Astrocyte of the cerebellum (primary cell): Measurements from ENCODE around the gene ZBTB2.
"Not testable (repeated sequence)": the region's sequence is repeated elsewhere in the genome, so short reads cannot be mapped to it uniquely, and the experiment has no call there.

Source experiments
- DNase-seq: peaks from one replicate; pipeline ENCODE4 v3.0.0-alpha.2; 2011; ENCODE audit warnings: low read depth
- H3K4me3 ChIP-seq: 2 replicates; pipeline ENCODE4 v1.5.1; 2011; ENCODE audit warnings: mild to moderate bottlenecking, low read depth, low read length, moderate library complexity
- in situ Hi-C: cut with HindIII; loops from 2 replicates; pipeline ENCODE4 v1.10.0; 2017; ENCODE audit warnings: low sequenced_read_pairs
- TF ChIP-seq, protein P1 (sequence below): IDR thresholded peaks from 2 replicates; pipeline ENCODE4 v1.5.1; 2012; ENCODE audit warnings: low read length, low read depth, moderate library complexity, mild to moderate bottlenecking; ENCODE audit errors: missing control alignments

ZBTB2 gene

GRCh38 chr6:151359486-151359885 is 31.9 kb downstream of the ZBTB2 start:
- H3K4me3 ChIP-seq = no peak overlapping the region
- TF ChIP-seq, protein P1, sequence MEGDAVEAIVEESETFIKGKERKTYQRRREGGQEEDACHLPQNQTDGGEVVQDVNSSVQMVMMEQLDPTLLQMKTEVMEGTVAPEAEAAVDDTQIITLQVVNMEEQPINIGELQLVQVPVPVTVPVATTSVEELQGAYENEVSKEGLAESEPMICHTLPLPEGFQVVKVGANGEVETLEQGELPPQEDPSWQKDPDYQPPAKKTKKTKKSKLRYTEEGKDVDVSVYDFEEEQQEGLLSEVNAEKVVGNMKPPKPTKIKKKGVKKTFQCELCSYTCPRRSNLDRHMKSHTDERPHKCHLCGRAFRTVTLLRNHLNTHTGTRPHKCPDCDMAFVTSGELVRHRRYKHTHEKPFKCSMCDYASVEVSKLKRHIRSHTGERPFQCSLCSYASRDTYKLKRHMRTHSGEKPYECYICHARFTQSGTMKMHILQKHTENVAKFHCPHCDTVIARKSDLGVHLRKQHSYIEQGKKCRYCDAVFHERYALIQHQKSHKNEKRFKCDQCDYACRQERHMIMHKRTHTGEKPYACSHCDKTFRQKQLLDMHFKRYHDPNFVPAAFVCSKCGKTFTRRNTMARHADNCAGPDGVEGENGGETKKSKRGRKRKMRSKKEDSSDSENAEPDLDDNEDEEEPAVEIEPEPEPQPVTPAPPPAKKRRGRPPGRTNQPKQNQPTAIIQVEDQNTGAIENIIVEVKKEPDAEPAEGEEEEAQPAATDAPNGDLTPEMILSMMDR = no peak
- DNase-seq = no peak
- in situ Hi-C loops = no loop called here

DNA sequence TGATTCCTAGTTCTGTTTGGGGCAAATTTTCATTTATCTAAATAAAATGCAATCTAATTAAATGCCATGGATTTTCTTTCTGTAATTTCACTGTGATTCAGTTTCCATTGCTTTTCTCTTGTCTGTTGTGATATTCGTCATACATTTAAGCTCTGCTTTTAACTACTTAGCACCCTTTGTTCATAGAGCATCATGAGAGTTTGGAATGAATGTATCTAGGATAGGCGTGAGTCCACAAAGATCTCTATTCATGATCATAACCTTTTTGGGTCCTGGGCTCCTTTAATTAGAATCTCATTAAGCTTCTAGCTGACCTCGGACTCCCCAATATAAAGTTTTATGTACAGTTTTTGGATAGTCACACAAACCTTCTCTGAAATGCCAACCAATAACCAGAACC is 32.9 kb downstream of the ZBTB2 start:
- no peak overlapping the region for H3K4me3 ChIP-seq
- TF ChIP-seq, protein P1 = no peak
- DNase-seq = no peak
- in situ Hi-C loops = no loop called here

GRCh38 chr6:151357758-151358436 is 33.5 kb downstream of the ZBTB2 start:
- no peak overlapping the region for H3K4me3 ChIP-seq
- in situ Hi-C loops = no loop called here
- no peak for DNase-seq
- TF ChIP-seq, protein P1 = no peak

DNA sequence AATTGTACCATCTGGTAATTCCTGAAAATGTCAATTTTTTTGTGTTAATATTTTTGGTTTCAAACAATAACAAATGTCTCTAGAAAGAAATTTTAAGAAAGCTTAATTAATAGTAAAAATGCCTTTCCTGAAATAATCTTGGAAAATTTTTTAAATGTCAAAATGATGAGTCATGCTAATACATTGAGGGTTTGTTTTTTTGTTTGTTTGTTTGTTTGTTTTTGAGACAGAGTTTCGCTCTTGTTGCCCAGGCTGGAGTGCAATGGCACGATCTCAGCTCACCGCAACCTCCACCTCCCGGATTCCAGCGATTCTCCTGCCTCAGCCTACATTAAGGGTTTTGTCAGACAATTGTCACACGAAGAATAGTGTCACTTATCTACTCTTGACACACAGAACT is 34.4 kb downstream of the ZBTB2 start:
- in situ Hi-C loops, H3K4me3 ChIP-seq, DNase-seq: not testable (repeated sequence)

DNA sequence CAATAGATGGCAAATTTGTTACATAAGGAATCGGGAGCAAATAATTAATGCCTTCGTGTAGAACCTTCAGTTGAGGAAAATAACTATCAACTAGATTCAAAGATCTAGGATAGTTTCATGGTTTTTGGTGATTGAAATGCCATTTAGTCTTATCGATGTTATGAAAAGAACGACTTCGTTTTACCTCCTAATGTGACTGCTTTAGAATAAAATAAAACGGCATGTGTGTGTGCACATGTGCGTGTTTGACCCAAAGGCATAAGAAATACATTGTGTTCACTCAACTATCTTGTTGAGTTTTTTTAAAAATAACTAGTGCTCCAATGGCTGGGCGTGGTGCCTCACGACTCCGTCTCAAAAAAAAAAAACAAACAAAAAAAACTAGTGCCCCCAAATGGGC is 37.6 kb downstream of the ZBTB2 start:
- in situ Hi-C loops = no loop called here
- TF ChIP-seq, protein P1 = no peak
- no peak overlapping the region for H3K4me3 ChIP-seq
- DNase-seq = no peak

GRCh38 chr6:151352410-151353396 is 38.7 kb downstream of the ZBTB2 start:
- TF ChIP-seq, protein P1 = no peak
- no peak for DNase-seq
- in situ Hi-C loops = no loop called here
- no peak overlapping the region for H3K4me3 ChIP-seq

DNA sequence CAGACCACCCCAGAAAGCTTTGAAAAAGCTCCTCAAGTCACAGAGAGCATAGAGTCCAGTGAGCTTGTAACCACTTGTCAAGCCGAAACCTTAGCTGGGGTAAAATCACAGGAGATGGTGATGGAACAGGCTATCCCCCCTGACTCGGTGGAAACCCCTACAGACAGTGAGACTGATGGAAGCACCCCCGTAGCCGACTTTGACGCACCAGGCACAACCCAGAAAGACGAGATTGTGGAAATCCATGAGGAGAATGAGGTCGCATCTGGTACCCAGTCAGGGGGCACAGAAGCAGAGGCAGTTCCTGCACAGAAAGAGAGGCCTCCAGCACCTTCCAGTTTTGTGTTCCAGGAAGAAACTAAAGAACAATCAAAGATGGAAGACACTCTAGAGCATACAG is 39.6 kb downstream of the ZBTB2 start:
- DNase-seq = no peak
- TF ChIP-seq, protein P1 = no peak
- H3K4me3 ChIP-seq = no peak overlapping the region
- in situ Hi-C loops = no loop called here
